ENCODE data around the gene PRR7. TPM values are rescaled to one million over a fixed set of nuclear protein-coding genes. Genes with fewer than 3 reads are reported as not detected.

Gene PRR7
- total RNA-seq, 4 donors from 2014 or later: 5.0 to 7.7 (median 6.4) TPM

DNA sequence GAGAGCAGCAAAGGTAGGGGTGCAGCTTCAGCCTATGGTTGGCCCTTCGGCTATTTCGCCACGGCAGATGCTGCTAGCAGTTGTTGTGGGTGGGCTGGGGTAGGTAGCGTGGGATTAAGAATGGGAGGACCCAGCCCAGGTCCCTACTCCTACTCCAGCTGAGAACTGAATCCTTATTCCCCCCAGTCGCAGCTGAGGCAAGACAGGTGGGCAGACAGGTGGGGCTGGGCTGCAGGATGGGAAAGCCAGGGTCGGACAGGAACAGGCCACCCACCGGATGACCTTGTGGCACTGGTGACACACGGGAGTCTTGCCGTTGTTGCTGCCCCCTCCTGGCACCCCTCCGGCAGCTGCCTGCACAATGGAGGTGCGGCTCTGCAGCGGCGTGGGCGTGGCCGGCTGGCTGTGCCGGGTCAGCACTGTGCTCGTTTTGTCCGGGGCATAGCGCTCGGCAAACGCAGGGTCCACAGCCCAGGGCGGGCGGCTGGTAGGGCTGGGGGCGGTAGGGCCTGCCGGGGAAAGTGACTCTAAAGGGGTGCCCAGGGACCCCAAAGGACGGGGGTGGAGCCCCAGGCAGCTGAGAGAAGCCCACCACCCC lies 42.6 kb downstream of the PRR7 start:
- Histone ChIP-seq H3K4me3 (no peak overlapping the region), H3K4me1 (peaks cover 5 to 42% (median 20%) of the 10 kb centered on the region in 3 donors), H3K27ac (peak overlapping the region in 1 of 4 donors; percentile 32), H3K36me3 (peaks cover 20 to 84% (median 24%) of the 10 kb centered on the region in 3 donors), H3K9me3 (no peaks in the 10 kb centered on the region), H3K27me3 (no peaks in the 10 kb centered on the region)
- intact Hi-C loops (cut with DNase I): no loop called here
- no peak for DNase-seq
- TF ChIP-seq, protein P1, sequence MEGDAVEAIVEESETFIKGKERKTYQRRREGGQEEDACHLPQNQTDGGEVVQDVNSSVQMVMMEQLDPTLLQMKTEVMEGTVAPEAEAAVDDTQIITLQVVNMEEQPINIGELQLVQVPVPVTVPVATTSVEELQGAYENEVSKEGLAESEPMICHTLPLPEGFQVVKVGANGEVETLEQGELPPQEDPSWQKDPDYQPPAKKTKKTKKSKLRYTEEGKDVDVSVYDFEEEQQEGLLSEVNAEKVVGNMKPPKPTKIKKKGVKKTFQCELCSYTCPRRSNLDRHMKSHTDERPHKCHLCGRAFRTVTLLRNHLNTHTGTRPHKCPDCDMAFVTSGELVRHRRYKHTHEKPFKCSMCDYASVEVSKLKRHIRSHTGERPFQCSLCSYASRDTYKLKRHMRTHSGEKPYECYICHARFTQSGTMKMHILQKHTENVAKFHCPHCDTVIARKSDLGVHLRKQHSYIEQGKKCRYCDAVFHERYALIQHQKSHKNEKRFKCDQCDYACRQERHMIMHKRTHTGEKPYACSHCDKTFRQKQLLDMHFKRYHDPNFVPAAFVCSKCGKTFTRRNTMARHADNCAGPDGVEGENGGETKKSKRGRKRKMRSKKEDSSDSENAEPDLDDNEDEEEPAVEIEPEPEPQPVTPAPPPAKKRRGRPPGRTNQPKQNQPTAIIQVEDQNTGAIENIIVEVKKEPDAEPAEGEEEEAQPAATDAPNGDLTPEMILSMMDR (IDR thresholded peaks at IDR 0.05): no peak
- no peak for TF ChIP-seq POLR2A (IDR thresholded peaks at IDR 0.05)
- 80 to 96% methylated on average over 4 to 6 of the region's 26 CpGs for WGBS, 2 donors

DNA sequence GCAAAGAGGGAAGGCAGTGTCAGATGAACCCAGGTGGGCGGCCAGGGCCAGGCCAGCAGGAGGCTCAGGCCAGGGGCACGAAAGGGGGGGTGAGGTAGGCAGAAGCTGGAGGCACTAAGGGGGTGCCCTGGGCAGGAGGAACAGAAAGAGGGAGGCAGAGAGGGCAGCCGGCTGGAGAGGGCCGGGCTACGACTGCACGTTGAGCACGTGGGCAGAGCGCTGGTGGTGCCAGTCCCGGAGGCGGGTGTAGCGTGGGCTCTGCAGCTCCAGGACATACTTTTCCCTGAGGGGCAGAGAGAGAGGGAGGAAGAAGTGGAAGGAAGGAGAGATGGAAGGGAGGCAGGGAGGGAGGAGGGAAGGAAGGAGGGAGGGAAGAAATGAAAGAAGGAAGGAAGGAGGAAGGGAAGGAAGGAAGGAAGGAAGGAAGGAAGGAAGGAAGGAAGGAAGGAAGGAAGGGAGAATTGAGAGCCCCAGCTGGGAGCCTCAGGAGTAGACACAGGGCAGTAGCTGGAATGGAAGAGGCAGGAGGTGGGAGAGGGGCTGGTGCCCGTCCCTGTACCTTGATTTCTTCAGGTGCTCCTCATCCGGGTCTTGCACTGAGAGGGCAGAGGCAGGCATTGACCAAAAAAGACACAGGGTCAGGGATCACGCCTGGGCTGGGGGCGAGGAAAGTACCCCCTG lies 43.8 kb downstream of the PRR7 start:
- WGBS, 2 donors: 75 to 76% methylated on average over 13 to 15 of the region's 15 CpGs

DNA sequence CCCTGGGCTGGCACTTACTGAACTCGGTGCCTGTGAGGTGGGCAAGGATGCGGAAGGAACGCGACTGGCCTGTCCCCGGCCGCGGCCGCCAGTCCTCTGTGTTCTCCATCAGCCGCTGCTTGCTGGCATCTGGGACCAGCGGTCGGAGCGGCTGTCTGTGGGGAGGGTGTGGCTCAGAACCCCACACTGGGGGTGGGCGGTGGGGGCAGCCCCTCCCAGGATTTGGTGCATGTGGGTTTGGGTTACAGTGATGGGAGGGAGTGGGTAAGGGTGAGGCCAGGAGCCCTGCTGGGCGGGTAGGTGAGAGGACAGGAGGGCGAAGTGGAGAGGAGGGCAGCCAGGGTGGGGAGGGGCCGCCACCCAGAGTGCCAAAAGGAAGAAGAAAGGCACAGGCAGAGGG lies 44.4 kb downstream of the PRR7 start:
- intact Hi-C loops (cut with DNase I): loop anchor here (10.0 kb wide), 1 partner anchor 176 kb away; the partner anchor contains the start of gene MXD3
- H3K27ac ChIP-seq: peak overlapping the region in 2 of 4 donors; percentile 96 to 98
- 85 to 89% methylated on average over 10 to 11 of the region's 16 CpGs for WGBS, 2 donors
- H3K4me3 ChIP-seq: no peak overlapping the region
- H3K27me3 ChIP-seq: no peaks in the 10 kb centered on the region
- no peak for DNase-seq
- peaks cover 20 to 69% (median 24%) of the 10 kb centered on the region in 3 donors for H3K36me3 ChIP-seq
- no peak for TF ChIP-seq POLR2A (IDR thresholded peaks at IDR 0.05)
- TF ChIP-seq, protein P1 (IDR thresholded peaks at IDR 0.05): no peak
- peaks cover 19 to 52% (median 38%) of the 10 kb centered on the region in 3 donors for H3K4me1 ChIP-seq
- no peaks in the 10 kb centered on the region for H3K9me3 ChIP-seq

More for the DNA sequence above, 43.8 kb downstream of the PRR7 start:
- intact Hi-C loops (cut with DNase I): loop anchor here (10.0 kb wide), 1 partner anchor 176 kb away; the partner anchor contains the start of gene MXD3
- H3K9me3 ChIP-seq: no peaks in the 10 kb centered on the region
- H3K27ac ChIP-seq: peak overlapping the region in 2 of 4 donors; percentile 96 to 98
- no peak overlapping the region for H3K4me3 ChIP-seq
- peaks cover 20 to 74% (median 24%) of the 10 kb centered on the region in 3 donors for H3K36me3 ChIP-seq
- TF ChIP-seq, protein P1 (IDR thresholded peaks at IDR 0.05): no peak
- no peak for TF ChIP-seq POLR2A (IDR thresholded peaks at IDR 0.05)
- no peaks in the 10 kb centered on the region for H3K27me3 ChIP-seq
- H3K4me1 ChIP-seq: peaks cover 17 to 47% (median 32%) of the 10 kb centered on the region in 3 donors
- DNase-seq: no peak

DNA sequence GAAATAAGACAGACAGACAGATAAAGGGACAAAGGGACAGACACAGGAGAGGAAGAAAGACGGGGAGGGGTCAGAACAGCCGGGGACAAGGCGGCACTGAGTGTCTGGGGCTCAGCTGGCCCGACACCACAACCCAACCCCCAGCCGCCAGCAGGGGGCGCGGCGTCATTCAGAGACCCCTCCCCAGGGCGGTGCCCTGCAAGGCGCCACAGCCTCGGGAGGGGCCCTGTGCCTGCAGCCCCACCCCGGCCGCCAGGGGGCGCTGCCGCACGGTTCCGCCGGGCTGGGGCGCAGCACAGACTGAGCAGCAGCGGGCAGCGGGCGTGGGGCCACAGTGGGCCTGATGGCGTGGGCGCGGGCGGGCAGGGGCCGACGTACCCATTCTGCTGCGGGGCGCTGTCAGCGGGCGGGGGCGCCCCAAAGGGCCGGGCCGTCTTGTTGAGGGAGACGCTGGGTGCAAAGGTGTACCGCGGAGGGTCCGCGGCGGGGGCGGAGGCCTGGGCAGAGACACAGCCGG lies 44.9 kb downstream of the PRR7 start:
- WGBS, 2 donors: 69 to 86% methylated on average over 3 to 13 of the region's 43 CpGs
- Histone ChIP-seq H3K9me3 (no peaks in the 10 kb centered on the region), H3K27me3 (no peaks in the 10 kb centered on the region), H3K4me3 (peak overlapping the region in 1 of 4 donors; percentile 12), H3K36me3 (peaks cover 20 to 64% (median 24%) of the 10 kb centered on the region in 3 donors), H3K4me1 (peaks cover 23 to 57% (median 43%) of the 10 kb centered on the region in 3 donors), H3K27ac (peak overlapping the region in 3 of 4 donors; percentile 24 to 98 (median 96))
- DNase-seq: no peak
- intact Hi-C loops (cut with DNase I): loop anchor here (10.0 kb wide), 1 partner anchor 177 kb away; the partner anchor contains the start of gene MXD3
- TF ChIP-seq, protein P1 (IDR thresholded peaks at IDR 0.05): peak in 5 of 6 experiments; percentile 46 to 74 (median 58)
- TF ChIP-seq POLR2A (IDR thresholded peaks at IDR 0.05): no peak

All from esophagus squamous epithelium (tissue), 5 donors.